ENCODE results near the gene GIMAP4. TPM values are rescaled to one million over a fixed set of nuclear protein-coding genes. Genes with fewer than 3 reads are reported as not detected.

The GIMAP4 gene
- total and polyA plus RNA-seq, 2 donors (not counting 3 experiments of a cell fraction or from before 2014, with no cell fraction given), result 56.6 to 168 TPM

DNA sequence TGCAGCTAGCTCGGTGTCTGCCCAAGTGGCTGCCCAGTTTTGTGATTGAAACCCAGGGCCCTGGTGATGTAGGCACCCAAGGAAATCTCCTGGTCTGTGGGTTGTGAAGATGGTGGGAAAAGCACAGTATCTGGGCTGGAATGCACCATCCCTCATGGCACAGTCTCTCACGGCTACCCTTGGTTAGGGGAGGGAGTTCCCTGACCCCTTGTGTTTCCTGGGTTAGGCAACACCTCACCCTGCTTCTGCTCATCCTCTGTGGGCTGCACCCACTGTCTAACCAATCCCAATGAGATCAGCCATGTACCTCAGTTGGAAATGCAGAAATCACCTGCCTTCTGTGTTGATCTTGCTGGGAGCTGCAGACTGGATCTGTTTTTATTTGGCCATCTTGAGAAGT, 27.6 kb downstream of the GIMAP4 start:
- H3K79me2 ChIP-seq (ENCODE audit: control insufficient read depth, insufficient read depth, low read length), result no peaks in the 10 kb centered on the region
- ChIA-PET POLR2A (no interaction called here), CTCF (interaction anchor here (0.8 kb wide), 1 partner anchor 128 kb away, joined by 3 read pairs; no protein-coding TSS in a partner anchor)
- H3K4me3 ChIP-seq (replicated peaks in 1 of 3; ENCODE audit: insufficient read depth in 1 of 3, low read depth in 1 of 3, low read length in 3 of 3), result no peak overlapping the region
- dilution Hi-C loops (cut with MboI; ENCODE audit: extremely low pct_ligation_motif_present, low sequenced_read_pairs), result no loop called here
- H4K20me1 ChIP-seq (replicated peaks; ENCODE audit: control insufficient read depth, extremely low read depth, insufficient read depth, low read length), result no peaks in the 10 kb centered on the region
- DNase-seq (ENCODE audit: low read depth, low spot score) (no peak), FAIRE-seq (no peak)
- no peaks in the 10 kb centered on the region for H3K36me3 ChIP-seq (ENCODE audit: control insufficient read depth in 2 of 2, extremely low read depth in 1 of 2, insufficient read depth in 2 of 2, low read length in 2 of 2)
- no peak overlapping the region for H3K4me2 ChIP-seq (ENCODE audit: insufficient read depth, low read length)
- TF ChIP-seq POLR2A (IDR thresholded peaks at IDR 0.05; ENCODE audit: low read depth, low read length), result no peak
- TF ChIP-seq POLR2AphosphoS5 (IDR thresholded peaks at IDR 0.05; ENCODE audit: insufficient read depth, low read depth, low read length), result no peak
- no peak for TF ChIP-seq MYC (IDR thresholded peaks at IDR 0.05; ENCODE audit: low read depth, low read length)
- TF ChIP-seq EZH2 (IDR thresholded peaks at IDR 0.05; ENCODE audit: borderline replicate concordance, low read depth, low read length, severe bottlenecking), result no peak
- TF ChIP-seq FOS (IDR thresholded peaks at IDR 0.05; ENCODE audit: borderline replicate concordance, insufficient read depth, low read length), result no peak
- TF ChIP-seq, protein P1, sequence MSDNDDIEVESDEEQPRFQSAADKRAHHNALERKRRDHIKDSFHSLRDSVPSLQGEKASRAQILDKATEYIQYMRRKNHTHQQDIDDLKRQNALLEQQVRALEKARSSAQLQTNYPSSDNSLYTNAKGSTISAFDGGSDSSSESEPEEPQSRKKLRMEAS (IDR thresholded peaks at IDR 0.05; ENCODE audit: insufficient read depth, insufficient read length), result no peak
- TF ChIP-seq, protein P2, sequence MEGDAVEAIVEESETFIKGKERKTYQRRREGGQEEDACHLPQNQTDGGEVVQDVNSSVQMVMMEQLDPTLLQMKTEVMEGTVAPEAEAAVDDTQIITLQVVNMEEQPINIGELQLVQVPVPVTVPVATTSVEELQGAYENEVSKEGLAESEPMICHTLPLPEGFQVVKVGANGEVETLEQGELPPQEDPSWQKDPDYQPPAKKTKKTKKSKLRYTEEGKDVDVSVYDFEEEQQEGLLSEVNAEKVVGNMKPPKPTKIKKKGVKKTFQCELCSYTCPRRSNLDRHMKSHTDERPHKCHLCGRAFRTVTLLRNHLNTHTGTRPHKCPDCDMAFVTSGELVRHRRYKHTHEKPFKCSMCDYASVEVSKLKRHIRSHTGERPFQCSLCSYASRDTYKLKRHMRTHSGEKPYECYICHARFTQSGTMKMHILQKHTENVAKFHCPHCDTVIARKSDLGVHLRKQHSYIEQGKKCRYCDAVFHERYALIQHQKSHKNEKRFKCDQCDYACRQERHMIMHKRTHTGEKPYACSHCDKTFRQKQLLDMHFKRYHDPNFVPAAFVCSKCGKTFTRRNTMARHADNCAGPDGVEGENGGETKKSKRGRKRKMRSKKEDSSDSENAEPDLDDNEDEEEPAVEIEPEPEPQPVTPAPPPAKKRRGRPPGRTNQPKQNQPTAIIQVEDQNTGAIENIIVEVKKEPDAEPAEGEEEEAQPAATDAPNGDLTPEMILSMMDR (IDR thresholded peaks at IDR 0.05; ENCODE audit: extremely low read depth in 1 of 2, insufficient read depth in 1 of 2, low read depth in 1 of 2, low read length in 2 of 2), result no peak
- TF ChIP-seq GATA2 (IDR thresholded peaks at IDR 0.05; ENCODE audit: insufficient read depth, insufficient read length, low read depth, low read length), result no peak
- no peak for TF ChIP-seq JUN (IDR thresholded peaks at IDR 0.05; ENCODE audit: borderline replicate concordance, insufficient read depth, insufficient read length, low read depth)
- no peak overlapping the region for H2AFZ ChIP-seq (ENCODE audit: low read depth, low read length)
- no TSS peak for BruUV-seq (replicated peaks)
- H3K9me1 ChIP-seq (replicated peaks; ENCODE audit: control insufficient read depth, extremely low read depth, insufficient read depth, low read length), result no peaks in the 10 kb centered on the region
- intact Hi-C loops (cut with micrococcal nuclease), result no loop called here
- no peaks in the 10 kb centered on the region for H3K27me3 ChIP-seq (ENCODE audit: control insufficient read depth in 2 of 2, insufficient read depth in 2 of 2, low read length in 2 of 2)
- no peak overlapping the region for H3K27ac ChIP-seq (ENCODE audit: insufficient read depth, low read depth, low read length)
- H3K9ac ChIP-seq (replicated peaks; ENCODE audit: extremely low read depth, insufficient read depth, low read length), result no peak overlapping the region
- H3K4me1 ChIP-seq (ENCODE audit: control insufficient read depth, extremely low read depth, insufficient read depth, low read length), result peaks cover 13% of the 10 kb centered on the region
- no peaks in the 10 kb centered on the region for H3K9me3 ChIP-seq (replicated peaks; ENCODE audit: control insufficient read depth, insufficient read depth, low read length)

All from endothelial cell of umbilical vein (primary cell).